H1 (cell line): ENCODE measurements around the gene ANAPC1.

ENCODE experiments used
- EP300 ChIP-seq, 2 experiments: IDR thresholded peaks; 1 replicate in 1 of 2; 2 replicates in 1 of 2; pipeline ENCODE4 v1.6.1; 2011 to 2012; ENCODE audit warnings: low read depth in 2 of 2, low read length in 2 of 2, mild to moderate bottlenecking in 2 of 2, borderline replicate concordance in 1 of 2, inconsistent platforms in 1 of 2, moderate library complexity in 1 of 2
- EZH2 ChIP-seq: fragments of 200-600 bp; sonication (generic); IDR thresholded peaks from 2 replicates; pipeline ENCODE4 v1.7.1; 2012; ENCODE audit warnings: low read depth, mild to moderate bottlenecking, moderate library complexity, low read length, inconsistent platforms; ENCODE audit not compliant: severe bottlenecking
- HDAC2 ChIP-seq, 2 experiments: fragments of 300-600 bp in 1 of 2; sonication (generic) in 1 of 2; IDR thresholded peaks; 2 replicates each; pipeline ENCODE4 v1.6.1; 2011 to 2012; ENCODE audit warnings: low read depth in 2 of 2, low read length in 2 of 2, mild to moderate bottlenecking in 2 of 2, moderate library complexity in 2 of 2, borderline replicate concordance in 1 of 2, inconsistent platforms in 1 of 2
- NRF1 ChIP-seq: IDR thresholded peaks from 2 replicates; pipeline ENCODE4 v1.6.1; 2011; ENCODE audit warnings: mild to moderate bottlenecking, low read depth, low read length, improper control_type of control experiment
- POLR2A ChIP-seq, 2 experiments: IDR thresholded peaks; 1 replicate in 1 of 2; 2 replicates in 1 of 2; pipeline ENCODE4 v1.6.1; 2011; ENCODE audit warnings: low read depth in 2 of 2, low read length in 2 of 2, mild to moderate bottlenecking in 2 of 2; ENCODE audit errors: control extremely low read depth in 1 of 2
- YY1 ChIP-seq: IDR thresholded peaks from 2 replicates; pipeline ENCODE4 v1.6.1; 2011; ENCODE audit warnings: low read depth, mild to moderate bottlenecking, low read length
- TF ChIP-seq, protein P1 (sequence below), 3 experiments: IDR thresholded peaks; 1 replicate in 2 of 3; 2 replicates in 1 of 3; pipeline versions ENCODE4 v1.5.1 to v1.6.1; 2011; ENCODE audit warnings: low read length in 3 of 3, mild to moderate bottlenecking in 3 of 3, inconsistent platforms in 2 of 3, low read depth in 1 of 3, moderate library complexity in 1 of 3; ENCODE audit not compliant: insufficient read depth in 1 of 3; ENCODE audit errors: control extremely low read depth in 1 of 3

DNA sequence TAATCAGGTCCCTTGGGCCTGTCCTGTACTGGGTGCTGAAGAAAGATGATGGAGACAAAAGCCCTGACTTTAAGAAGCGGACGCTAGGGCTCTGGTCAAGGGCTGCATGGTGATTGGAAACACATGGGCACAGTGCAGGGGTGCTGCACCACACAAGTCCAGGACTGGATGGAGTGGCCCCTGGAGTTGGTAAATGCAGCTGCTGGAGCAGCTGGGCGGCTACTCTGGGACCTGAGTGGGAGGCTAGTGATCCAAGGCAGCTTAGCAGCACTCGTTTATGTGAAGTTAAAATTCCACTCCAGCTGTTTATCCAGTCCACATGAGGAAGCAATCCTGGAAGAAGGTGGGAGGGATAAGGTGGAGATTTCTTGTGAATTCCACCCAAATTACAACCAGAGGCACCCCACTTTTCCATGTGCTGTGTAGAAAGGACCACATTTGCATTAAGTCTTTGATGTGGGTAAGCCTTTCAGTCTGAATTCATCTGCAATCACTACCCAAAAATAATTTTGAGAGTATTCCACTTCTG, 39.3 kb upstream of the ANAPC1 start:
- TF ChIP-seq YY1 (no peak), EP300 (IDR thresholded peaks at IDR 0.05; ENCODE audit: borderline replicate concordance in 1 of 2, low read depth in 2 of 2, low read length in 2 of 2) (no peak), EZH2 (no peak), POLR2A (IDR thresholded peaks at IDR 0.05; ENCODE audit: control extremely low read depth in 1 of 2, low read depth in 2 of 2, low read length in 2 of 2) (no peak), HDAC2 (IDR thresholded peaks at IDR 0.05; ENCODE audit: borderline replicate concordance in 1 of 2, low read depth in 2 of 2, low read length in 2 of 2) (no peak), NRF1 (no peak)
- TF ChIP-seq, protein P1, sequence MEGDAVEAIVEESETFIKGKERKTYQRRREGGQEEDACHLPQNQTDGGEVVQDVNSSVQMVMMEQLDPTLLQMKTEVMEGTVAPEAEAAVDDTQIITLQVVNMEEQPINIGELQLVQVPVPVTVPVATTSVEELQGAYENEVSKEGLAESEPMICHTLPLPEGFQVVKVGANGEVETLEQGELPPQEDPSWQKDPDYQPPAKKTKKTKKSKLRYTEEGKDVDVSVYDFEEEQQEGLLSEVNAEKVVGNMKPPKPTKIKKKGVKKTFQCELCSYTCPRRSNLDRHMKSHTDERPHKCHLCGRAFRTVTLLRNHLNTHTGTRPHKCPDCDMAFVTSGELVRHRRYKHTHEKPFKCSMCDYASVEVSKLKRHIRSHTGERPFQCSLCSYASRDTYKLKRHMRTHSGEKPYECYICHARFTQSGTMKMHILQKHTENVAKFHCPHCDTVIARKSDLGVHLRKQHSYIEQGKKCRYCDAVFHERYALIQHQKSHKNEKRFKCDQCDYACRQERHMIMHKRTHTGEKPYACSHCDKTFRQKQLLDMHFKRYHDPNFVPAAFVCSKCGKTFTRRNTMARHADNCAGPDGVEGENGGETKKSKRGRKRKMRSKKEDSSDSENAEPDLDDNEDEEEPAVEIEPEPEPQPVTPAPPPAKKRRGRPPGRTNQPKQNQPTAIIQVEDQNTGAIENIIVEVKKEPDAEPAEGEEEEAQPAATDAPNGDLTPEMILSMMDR (IDR thresholded peaks at IDR 0.05; ENCODE audit: control extremely low read depth in 1 of 3, insufficient read depth in 1 of 3, low read depth in 1 of 3, low read length in 3 of 3): no peak
